Retinal pigment epithelial cell (primary cell): ENCODE measurements around the gene ZBTB12.
A peak's percentile ranks its signal among the peaks of the same experiment; 100 is the strongest.
"Not testable (repeated sequence)": the region's sequence is repeated elsewhere in the genome, so short reads cannot be mapped to it uniquely, and the experiment has no call there.

Source experiments
- DNase-seq: peaks from one replicate; pipeline ENCODE4 v3.0.0-alpha.2; 2010; ENCODE audit warnings: low read depth
- H3K4me3 ChIP-seq: 2 replicates; pipeline ENCODE4 v1.5.1; 2011; ENCODE audit warnings: mild to moderate bottlenecking, low read length, control low read depth, moderate library complexity
- TF ChIP-seq, protein P1 (sequence below): conservative IDR thresholded peaks from 2 replicates; pipeline ENCODE4 v1.5.1; 2011; ENCODE audit warnings: low read depth, low read length, control low read depth, inconsistent platforms

Gene ZBTB12

DNA sequence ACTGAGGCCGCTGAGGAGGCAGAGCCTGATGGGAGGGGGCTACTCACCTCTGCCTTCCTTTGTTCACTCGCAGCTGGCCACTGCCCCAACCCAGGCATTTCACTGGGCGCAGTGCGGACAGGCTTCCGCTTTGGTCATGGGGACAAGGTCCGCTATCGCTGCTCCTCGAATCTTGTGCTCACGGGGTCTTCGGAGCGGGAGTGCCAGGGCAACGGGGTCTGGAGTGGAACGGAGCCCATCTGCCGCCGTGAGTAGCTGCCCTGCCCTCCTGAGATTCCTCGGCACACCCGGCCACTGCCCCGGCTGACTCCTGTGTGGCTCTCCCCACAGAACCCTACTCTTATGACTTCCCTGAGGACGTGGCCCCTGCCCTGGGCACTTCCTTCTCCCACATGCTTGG is 31.7 kb upstream of the ZBTB12 start:
- no peak for DNase-seq
- H3K4me3 ChIP-seq = no peak overlapping the region
- TF ChIP-seq, protein P1, sequence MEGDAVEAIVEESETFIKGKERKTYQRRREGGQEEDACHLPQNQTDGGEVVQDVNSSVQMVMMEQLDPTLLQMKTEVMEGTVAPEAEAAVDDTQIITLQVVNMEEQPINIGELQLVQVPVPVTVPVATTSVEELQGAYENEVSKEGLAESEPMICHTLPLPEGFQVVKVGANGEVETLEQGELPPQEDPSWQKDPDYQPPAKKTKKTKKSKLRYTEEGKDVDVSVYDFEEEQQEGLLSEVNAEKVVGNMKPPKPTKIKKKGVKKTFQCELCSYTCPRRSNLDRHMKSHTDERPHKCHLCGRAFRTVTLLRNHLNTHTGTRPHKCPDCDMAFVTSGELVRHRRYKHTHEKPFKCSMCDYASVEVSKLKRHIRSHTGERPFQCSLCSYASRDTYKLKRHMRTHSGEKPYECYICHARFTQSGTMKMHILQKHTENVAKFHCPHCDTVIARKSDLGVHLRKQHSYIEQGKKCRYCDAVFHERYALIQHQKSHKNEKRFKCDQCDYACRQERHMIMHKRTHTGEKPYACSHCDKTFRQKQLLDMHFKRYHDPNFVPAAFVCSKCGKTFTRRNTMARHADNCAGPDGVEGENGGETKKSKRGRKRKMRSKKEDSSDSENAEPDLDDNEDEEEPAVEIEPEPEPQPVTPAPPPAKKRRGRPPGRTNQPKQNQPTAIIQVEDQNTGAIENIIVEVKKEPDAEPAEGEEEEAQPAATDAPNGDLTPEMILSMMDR = no peak

DNA sequence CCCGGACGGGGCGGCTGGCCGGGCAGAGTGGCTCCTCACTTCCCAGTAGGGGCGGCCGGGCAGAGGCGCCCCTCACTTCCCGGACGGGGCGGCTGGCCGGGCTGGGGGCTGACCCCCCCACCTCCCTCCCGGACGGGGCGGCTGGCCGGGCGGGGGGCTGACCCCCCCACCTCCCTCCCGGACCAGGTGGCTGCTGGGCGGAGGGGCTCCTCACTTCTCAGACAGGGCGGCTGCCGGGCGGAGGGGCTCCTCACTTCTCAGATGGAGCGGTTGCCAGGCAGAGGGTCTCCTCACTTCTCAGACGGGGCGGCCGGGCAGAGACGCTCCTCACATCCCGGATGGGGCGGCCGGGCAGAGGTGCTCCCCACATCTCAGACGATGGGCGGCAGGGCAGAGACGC is 30.3 kb upstream of the ZBTB12 start:
- not testable (repeated sequence) for DNase-seq, H3K4me3 ChIP-seq

GRCh38 chr6:31930962-31931361 is 29.1 kb upstream of the ZBTB12 start:
- no peak for DNase-seq
- TF ChIP-seq, protein P1 = no peak
- H3K4me3 ChIP-seq = no peak overlapping the region

GRCh38 chr6:31928672-31928939 is 26.7 kb upstream of the ZBTB12 start:
- DNase-seq = no peak
- TF ChIP-seq, protein P1 = no peak
- H3K4me3 ChIP-seq = no peak overlapping the region

DNA sequence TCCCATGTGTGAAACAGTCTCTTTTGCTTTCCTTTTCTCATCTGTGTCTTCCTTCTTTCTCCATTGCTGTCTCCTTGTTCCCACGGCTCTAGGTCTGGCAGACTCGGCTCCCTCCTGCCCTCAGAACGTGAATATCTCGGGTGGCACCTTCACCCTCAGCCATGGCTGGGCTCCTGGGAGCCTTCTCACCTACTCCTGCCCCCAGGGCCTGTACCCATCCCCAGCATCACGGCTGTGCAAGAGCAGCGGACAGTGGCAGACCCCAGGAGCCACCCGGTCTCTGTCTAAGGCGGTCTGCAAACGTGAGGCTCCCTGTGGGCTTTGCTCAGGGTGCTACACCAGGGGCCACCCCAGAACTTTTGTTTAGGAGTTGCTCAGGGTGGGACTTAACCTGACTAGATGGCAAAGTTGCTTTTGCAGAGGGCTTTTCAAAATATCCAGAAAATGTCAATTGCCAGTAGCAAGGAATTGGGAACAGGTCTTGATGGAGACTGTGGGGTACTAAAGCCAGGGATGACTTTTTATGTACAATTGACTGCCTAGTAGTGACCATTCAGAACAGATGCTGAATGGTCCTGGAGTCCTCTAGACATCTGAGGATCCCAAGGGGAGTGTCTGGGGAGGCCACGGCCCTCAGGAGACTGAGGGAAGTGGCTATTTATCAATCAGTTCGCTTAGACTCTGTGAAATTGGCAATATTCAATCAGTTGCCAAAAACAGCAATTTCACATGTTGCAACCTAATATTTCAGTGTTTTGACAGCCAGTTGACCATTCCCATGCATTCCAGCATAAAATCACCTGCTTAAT is 26.2 kb upstream of the ZBTB12 start:
- no peak overlapping the region for H3K4me3 ChIP-seq
- no peak for DNase-seq
- TF ChIP-seq, protein P1 = no peak

GRCh38 chr6:31927242-31927862 is 25.5 kb upstream of the ZBTB12 start, which contains the start of gene C2:
C2 (plus strand) TSS chr6:31927717; CDS start chr6:31927753, 36 bp downstream.
- TF ChIP-seq, protein P1 = no peak
- DNase-seq = no peak
- no peak within 1 kb of the TSS for H3K4me3 ChIP-seq

GRCh38 chr6:31922942-31923341 is 21.1 kb upstream of the ZBTB12 start:
- no peak for DNase-seq
- TF ChIP-seq, protein P1 = peak; percentile 24
- no peak overlapping the region for H3K4me3 ChIP-seq
